GM10847 (cell line): Measurements from ENCODE around the gene REM2.

Experiments
- POLR2A ChIP-seq: IDR thresholded peaks from 2 replicates; pipeline ENCODE4 v1.6.1; 2011; ENCODE audit not compliant: insufficient read length; ENCODE audit errors: extremely low read depth

Gene REM2

DNA sequence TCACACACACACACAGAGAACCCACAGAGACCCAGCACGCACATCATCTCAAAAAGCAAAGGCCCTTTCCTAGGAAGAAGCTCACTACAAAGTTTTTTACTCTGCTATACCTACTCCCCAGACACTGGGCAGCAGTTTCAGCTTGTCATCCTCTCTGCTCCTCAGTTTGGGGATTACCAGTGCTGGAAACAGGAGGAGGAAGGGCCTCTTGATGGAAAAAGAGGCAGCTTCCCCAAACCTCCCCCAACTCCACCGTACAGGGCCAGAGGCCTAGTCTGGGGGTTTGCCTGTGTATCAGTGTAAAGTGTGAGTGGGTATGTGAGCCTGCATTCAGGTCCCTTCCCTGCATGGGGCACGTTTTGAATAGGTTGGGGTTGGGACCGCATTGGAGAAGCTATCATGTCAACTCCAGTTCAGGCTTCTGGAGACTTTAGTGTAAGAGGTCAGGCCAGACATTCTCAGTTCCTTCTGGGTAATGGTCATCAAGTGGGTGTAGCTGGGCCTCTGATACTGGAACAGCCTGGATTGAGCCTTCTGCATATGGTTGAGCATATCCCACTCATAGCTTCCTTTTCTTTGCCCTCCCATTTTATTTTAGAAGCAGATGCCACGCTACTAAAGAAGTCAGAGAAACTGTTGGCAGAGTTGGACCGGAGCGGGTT lies 1.2 kb downstream of the REM2 start:
- no peak for TF ChIP-seq POLR2A

GRCh38 chr14:22884738-22885523 lies 1.9 kb downstream of the REM2 start:
- TF ChIP-seq POLR2A: no peak

GRCh38 chr14:22885975-22886374 lies 3.0 kb downstream of the REM2 start:
- no peak for TF ChIP-seq POLR2A

- peak; percentile 53 for TF ChIP-seq POLR2A
Observed at GRCh38 chr14:22886500-22887259, 3.7 kb downstream of the REM2 start.

DNA sequence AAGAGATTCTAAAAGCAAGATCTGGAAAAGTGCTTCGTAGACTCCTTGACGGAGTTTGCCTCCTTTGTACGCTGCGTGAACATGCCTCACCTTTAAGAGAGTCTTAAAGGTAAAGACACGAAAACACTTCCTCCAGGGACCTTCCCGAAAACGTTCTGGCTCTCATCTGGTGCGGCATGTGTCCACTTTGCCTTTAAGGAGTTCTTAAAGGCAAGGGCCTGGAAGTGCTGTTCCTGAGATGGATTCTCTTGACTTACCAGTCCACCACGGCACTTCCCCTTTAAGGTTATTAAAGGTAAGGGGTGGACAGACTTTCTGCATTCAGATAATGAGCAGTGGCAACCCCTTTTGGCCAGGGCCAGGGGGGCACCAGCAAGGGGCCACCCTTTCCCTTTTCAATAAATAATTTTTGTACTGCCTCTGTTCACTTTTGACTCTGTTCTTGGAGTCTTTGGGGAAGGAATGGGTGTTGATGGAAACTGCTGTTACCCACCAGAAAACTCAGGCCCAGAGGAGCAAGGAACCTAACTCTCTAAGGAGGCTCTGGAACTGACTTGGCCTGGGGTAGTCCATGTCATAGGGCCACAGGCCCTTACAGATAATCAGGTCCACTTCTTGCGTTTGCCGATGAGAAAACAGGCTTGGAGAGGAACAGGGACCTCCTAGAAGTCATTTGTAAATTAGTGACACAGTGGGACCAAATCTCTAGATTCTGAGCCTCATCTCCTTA lies 4.4 kb downstream of the REM2 start:
- no peak for TF ChIP-seq POLR2A

DNA sequence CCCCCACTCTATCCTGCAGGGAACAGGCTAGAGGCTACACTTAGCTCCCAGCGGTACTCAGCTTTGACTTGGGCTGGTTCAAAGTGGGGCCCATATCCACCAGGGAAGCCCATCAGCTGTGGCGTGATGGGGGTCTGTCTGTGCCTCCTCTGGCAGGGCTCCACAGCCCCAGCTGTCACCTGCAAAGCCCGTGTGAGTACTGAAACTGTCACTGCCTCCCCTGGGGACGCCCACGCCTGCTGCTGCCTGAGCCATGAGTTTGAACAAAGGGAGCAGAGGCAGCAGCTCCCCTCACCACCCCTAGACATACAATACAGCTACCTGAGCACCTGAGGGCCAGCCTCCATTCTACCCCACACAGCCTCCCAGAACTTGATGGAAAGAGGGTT lies 5.0 kb downstream of the REM2 start:
- peak; percentile 39 for TF ChIP-seq POLR2A

- TF ChIP-seq POLR2A: no peak
Observed at GRCh38 chr14:22888662-22889061, 5.6 kb downstream of the REM2 start.

- TF ChIP-seq POLR2A: no peak
Observed at GRCh38 chr14:22890416-22890815, 7.4 kb downstream of the REM2 start.

DNA sequence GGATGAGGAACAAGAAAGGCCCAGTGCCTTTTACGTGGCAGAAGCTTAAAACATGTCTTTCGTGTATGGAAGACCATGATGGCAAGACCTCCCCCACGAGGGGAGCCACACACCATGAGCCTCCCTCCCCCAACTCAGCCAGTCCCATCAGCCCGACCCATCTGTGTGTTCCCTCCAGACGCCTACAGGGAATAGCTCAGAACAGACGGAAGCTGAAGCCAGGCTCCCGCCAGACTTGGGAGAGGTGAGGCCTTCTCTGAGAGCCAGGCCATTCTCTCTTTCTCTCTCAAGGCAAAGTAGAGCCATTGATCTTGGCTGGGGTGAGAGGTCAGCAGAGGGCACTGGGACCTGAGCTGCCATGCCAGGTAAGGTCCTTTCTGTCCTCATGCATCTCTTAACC lies 9.5 kb downstream of the REM2 start:
- no peak for TF ChIP-seq POLR2A

DNA sequence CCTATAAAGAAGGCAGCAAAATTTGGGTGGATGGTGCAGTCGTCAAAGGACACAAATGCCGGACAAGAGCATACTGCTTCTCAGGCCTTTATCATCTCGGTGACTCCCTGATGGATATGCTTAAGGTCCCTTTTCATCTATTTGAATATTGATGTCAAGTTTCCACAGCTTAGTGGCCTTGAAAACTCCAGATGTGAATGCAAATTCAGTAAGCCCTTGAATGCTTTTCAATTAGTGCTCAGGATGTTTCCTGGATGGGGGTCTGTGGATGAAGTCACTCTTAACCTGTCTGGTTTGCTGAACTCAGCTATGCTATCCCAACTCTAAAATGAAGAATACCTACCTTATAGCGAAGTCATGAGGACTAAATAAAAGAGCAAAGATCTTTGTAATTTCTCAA lies 10.7 kb downstream of the REM2 start:
- no peak for TF ChIP-seq POLR2A

DNA sequence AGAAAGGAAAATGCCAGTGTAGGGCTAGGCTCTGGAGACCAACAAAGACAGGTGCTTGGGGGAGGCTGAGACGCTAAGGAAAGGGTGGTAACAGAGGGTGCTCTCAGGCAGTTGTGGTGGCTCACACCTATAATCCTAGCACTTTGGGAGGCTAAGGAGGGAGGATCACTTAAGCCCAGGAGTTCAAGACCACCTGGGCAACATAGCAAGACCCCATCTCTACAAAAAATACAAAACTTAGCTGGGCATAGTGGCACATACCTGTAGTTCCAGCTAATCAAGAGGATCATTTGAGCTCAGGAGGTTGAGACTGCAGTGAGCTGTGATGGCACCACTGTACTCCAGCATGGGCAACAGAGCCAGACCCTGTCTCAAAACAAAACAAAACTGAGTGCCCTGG lies 12.4 kb downstream of the REM2 start:
- TF ChIP-seq POLR2A: no peak

DNA sequence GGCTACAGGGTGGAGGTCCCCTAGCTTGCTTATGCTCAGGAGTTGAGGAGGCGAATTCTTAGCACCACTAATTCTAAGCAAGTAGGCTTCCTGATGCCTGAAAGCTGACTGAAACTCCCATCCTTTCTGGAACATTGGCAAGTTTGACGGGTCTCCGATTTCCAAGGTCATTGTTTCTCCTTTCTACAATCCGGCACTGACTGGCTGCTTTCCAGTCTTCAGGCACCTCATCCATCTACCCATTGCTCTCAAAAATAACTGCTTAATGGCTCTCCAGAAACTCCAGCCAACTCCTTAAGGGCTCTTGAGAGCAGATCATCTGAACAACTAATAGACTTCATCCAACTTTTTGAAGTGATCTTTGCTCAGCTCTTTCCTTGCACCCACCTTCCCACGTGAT lies 13.3 kb downstream of the REM2 start:
- no peak for TF ChIP-seq POLR2A

GRCh38 chr14:22896760-22897159 lies 13.7 kb downstream of the REM2 start:
- TF ChIP-seq POLR2A: no peak

GRCh38 chr14:22897357-22897756 lies 14.3 kb downstream of the REM2 start:
- no peak for TF ChIP-seq POLR2A
